ENCODE measurements around the gene NGLY1. TPM values are rescaled to one million over a fixed set of nuclear protein-coding genes. Genes with fewer than 3 reads are reported as not detected.

Gene NGLY1
- total RNA-seq, 1 donor from 2014 or later: 33.4 TPM

- Histone ChIP-seq H3K9me3 (no peaks in the 10 kb centered on the region), H3K4me1 (no peaks in the 10 kb centered on the region), H3K36me3 (no peaks in the 10 kb centered on the region), H3K4me3 (no peak overlapping the region), H3K27ac (no peak overlapping the region), H3K27me3 (no peaks in the 10 kb centered on the region)
- no peak for TF ChIP-seq CTCF (IDR thresholded peaks at IDR 0.05)
- intact Hi-C loops (cut with DNase I): no loop called here
- DNase-seq: no peak
- no peak for ATAC-seq
Measured at GRCh38 chr3:25683882-25684281, 99.4 kb downstream of the NGLY1 start.

DNA sequence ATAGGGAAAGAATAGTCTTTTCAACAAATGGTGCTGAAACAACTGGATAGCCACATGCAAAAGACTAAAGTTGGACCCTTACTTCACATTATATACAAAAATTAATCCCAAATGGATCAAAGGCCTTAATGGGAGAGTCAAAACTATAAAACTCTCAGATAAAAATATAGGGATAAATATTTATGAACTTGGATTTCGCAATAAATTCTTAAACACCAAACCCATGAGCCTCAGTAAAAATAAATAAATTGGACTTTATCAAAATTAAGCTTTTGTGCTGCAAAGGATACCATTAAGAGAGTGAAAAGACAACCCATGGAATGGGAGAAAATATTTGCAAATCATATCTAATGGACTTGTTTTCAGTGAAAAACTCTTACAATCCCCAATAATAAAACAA, 99.8 kb downstream of the NGLY1 start:
- Histone ChIP-seq H3K4me1 (no peaks in the 10 kb centered on the region), H3K9me3 (no peaks in the 10 kb centered on the region), H3K36me3 (no peaks in the 10 kb centered on the region), H3K4me3 (no peak overlapping the region), H3K27me3 (no peaks in the 10 kb centered on the region), H3K27ac (no peak overlapping the region)
- no peak for TF ChIP-seq CTCF (IDR thresholded peaks at IDR 0.05)
- intact Hi-C loops (cut with DNase I): no loop called here
- no peak for DNase-seq
- no peak for ATAC-seq

DNA sequence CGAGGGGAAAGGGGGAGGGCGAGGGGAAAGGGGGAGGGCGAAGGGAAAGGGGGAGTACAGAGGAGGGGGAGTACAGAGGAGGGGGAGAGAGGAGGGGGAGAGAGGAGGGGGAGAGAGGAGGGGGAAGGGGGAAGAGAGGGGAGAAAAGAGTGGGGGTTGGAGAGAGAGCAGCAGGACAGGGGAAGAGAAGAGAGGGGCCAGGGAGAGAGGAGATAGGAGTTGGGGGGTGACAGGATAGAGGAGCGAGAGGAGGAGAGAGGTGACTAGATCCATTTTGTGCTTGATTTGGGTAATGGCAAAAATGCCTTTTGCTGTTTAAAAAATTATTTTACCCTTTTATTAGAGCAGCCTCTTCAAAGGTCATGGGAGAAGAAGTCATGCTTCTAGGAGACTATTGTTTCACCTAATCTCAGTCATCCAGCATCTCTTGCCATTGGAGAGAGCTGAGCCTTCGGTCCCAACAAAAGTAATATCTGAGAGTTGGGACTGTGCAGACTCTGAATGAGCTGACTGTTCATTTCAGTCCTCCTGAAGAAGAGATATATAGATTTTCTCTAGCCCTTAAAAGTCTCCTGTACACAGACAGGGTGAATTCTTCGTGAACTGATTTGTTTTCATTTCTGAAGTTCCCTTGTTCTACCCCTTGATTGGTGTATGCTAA, 103.5 kb downstream of the NGLY1 start:
- no peak for DNase-seq
- Histone ChIP-seq H3K4me3 (no peak overlapping the region), H3K27ac (no peak overlapping the region), H3K27me3 (no peaks in the 10 kb centered on the region), H3K4me1 (no peaks in the 10 kb centered on the region), H3K36me3 (no peaks in the 10 kb centered on the region), H3K9me3 (no peaks in the 10 kb centered on the region)
- intact Hi-C loops (cut with DNase I): no loop called here
- no peak for TF ChIP-seq CTCF (IDR thresholded peaks at IDR 0.05)
- ATAC-seq: no peak

- TF ChIP-seq CTCF (IDR thresholded peaks at IDR 0.05): no peak
Measured at GRCh38 chr3:25679166-25679565, 104.1 kb downstream of the NGLY1 start.

GRCh38 chr3:25678581-25678980, 104.7 kb downstream of the NGLY1 start:
- Histone ChIP-seq H3K36me3 (no peaks in the 10 kb centered on the region), H3K4me3 (no peak overlapping the region), H3K27ac (no peak overlapping the region), H3K4me1 (no peaks in the 10 kb centered on the region), H3K27me3 (no peaks in the 10 kb centered on the region), H3K9me3 (no peaks in the 10 kb centered on the region)
- intact Hi-C loops (cut with DNase I): no loop called here
- DNase-seq (no peak), ATAC-seq (no peak)
- TF ChIP-seq CTCF (IDR thresholded peaks at IDR 0.05): no peak

More at GRCh38 chr3:25679166-25679565, 104.1 kb downstream of the NGLY1 start:
- H3K36me3 ChIP-seq: no peaks in the 10 kb centered on the region
- H3K9me3 ChIP-seq: no peaks in the 10 kb centered on the region
- DNase-seq (no peak), ATAC-seq (no peak)
- no peak overlapping the region for H3K27ac ChIP-seq
- H3K4me1 ChIP-seq: no peaks in the 10 kb centered on the region
- no peaks in the 10 kb centered on the region for H3K27me3 ChIP-seq
- intact Hi-C loops (cut with DNase I): no loop called here
- no peak overlapping the region for H3K4me3 ChIP-seq

DNA sequence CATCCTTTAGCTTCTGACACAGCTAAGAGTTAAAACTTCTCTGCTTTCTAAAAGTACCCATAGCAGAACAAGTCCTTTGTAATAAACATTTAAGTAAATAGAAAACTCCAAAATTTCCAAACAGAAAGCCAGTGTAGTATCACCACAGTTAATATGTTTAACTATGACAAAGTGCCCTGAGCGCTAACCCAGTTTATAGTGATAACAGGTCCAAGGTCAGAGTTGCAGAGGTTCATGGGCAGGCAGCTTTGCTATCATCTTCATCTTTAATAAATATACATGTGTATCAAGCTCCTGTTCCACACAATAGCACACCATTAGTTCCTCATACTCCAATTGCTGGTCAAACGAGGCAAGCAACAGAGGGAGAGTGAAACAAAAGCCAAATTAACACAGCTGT, 106.1 kb downstream of the NGLY1 start:
- TF ChIP-seq CTCF (IDR thresholded peaks at IDR 0.05): no peak
- no peaks in the 10 kb centered on the region for H3K27me3 ChIP-seq
- no peaks in the 10 kb centered on the region for H3K9me3 ChIP-seq
- H3K4me1 ChIP-seq: no peaks in the 10 kb centered on the region
- H3K27ac ChIP-seq: no peak overlapping the region
- intact Hi-C loops (cut with DNase I): no loop called here
- DNase-seq (no peak), ATAC-seq (no peak)
- H3K36me3 ChIP-seq: no peaks in the 10 kb centered on the region
- no peak overlapping the region for H3K4me3 ChIP-seq
